ENCODE results near the gene KDM4D. TPM values are rescaled to one million over a fixed set of nuclear protein-coding genes. Genes with fewer than 3 reads are reported as not detected.

The KDM4D gene
- total RNA-seq, 1 experiment from 2014 or later: 2.7 TPM

- intact Hi-C loops (cut with micrococcal nuclease): no loop called here
- no peak overlapping the region for H2AFZ ChIP-seq (ENCODE audit: low read length)
- no peak for DNase-seq
- no peaks in the 10 kb centered on the region for H3F3A ChIP-seq (ENCODE audit: low read length, unreplicated experiment)
- no TSS peak for BruUV-seq (replicated peaks)
- H3K9me3 ChIP-seq (ENCODE audit: low read length): no peaks in the 10 kb centered on the region
- no peaks in the 10 kb centered on the region for H4K20me1 ChIP-seq (ENCODE audit: low read length)
- no peaks in the 10 kb centered on the region for H3K4me1 ChIP-seq (ENCODE audit: insufficient read depth, low read length)
- no peak overlapping the region for H3K9ac ChIP-seq (ENCODE audit: low read length)
- ATAC-seq: no peak
- H3K27me3 ChIP-seq (ENCODE audit: low read length): no peaks in the 10 kb centered on the region
- TF ChIP-seq EZH2phosphoT487 (IDR thresholded peaks at IDR 0.05; ENCODE audit: borderline replicate concordance, low read length) (no peak), CTCF (conservative IDR thresholded peaks at IDR 0.05; ENCODE audit: low read depth, low read length) (no peak), EZH2 (IDR thresholded peaks at IDR 0.05; ENCODE audit: low read length, unreplicated experiment) (no peak)
- no peaks in the 10 kb centered on the region for H3K36me3 ChIP-seq (ENCODE audit: low read depth, low read length)
- POLR2A ChIA-PET (ENCODE audit: unreplicated experiment): no interaction called here
- no peaks in the 10 kb centered on the region for H3K9me2 ChIP-seq (replicated peaks; ENCODE audit: low read length)
- H3K79me2 ChIP-seq (ENCODE audit: low read length): no peaks in the 10 kb centered on the region
- H3K4me2 ChIP-seq (ENCODE audit: low read length): no peak overlapping the region
- CTCF ChIA-PET: no interaction called here
- no peak overlapping the region for H3K4me3 ChIP-seq (ENCODE audit: low read length)
- no peak overlapping the region for H3K27ac ChIP-seq (ENCODE audit: low read length)
Observed at GRCh38 chr11:94998285-94998684, 24.8 kb downstream of the KDM4D start.

- ChIA-PET CTCF (no interaction called here), POLR2A (ENCODE audit: unreplicated experiment) (interaction anchor here (0.8 kb wide), 1 partner anchor 1154 kb away, joined by 6 read pairs; the partner anchor contains the start of gene VSTM5)
- ATAC-seq (no peak), DNase-seq (no peak)
- Histone ChIP-seq H3K27me3 (ENCODE audit: low read length) (no peaks in the 10 kb centered on the region), H3K4me3 (ENCODE audit: low read length) (no peak overlapping the region), H3K9ac (ENCODE audit: low read length) (no peak overlapping the region), H4K20me1 (ENCODE audit: low read length) (no peaks in the 10 kb centered on the region), H3K4me1 (ENCODE audit: insufficient read depth, low read length) (peaks cover 14% of the 10 kb centered on the region), H3K79me2 (ENCODE audit: low read length) (no peaks in the 10 kb centered on the region), H3K27ac (ENCODE audit: low read length) (no peak overlapping the region), H3K9me3 (ENCODE audit: low read length) (no peaks in the 10 kb centered on the region), H3K9me2 (replicated peaks; ENCODE audit: low read length) (no peaks in the 10 kb centered on the region), H3K36me3 (ENCODE audit: low read depth, low read length) (no peaks in the 10 kb centered on the region), H2AFZ (ENCODE audit: low read length) (no peak overlapping the region), H3F3A (ENCODE audit: low read length, unreplicated experiment) (no peaks in the 10 kb centered on the region), H3K4me2 (ENCODE audit: low read length) (peak overlapping the region; percentile 32)
- intact Hi-C loops (cut with micrococcal nuclease): no loop called here
- no peak for TF ChIP-seq CTCF (conservative IDR thresholded peaks at IDR 0.05; ENCODE audit: low read depth, low read length)
- no peak for TF ChIP-seq EZH2phosphoT487 (IDR thresholded peaks at IDR 0.05; ENCODE audit: borderline replicate concordance, low read length)
- TF ChIP-seq EZH2 (IDR thresholded peaks at IDR 0.05; ENCODE audit: low read length, unreplicated experiment): no peak
- no TSS peak for BruUV-seq (replicated peaks)
Observed at GRCh38 chr11:95003716-95004115, 30.2 kb downstream of the KDM4D start.

GRCh38 chr11:95005642-95006041 is 32.1 kb downstream of the KDM4D start:
- Histone ChIP-seq H3K9me2 (replicated peaks; ENCODE audit: low read length) (no peaks in the 10 kb centered on the region), H3K4me2 (ENCODE audit: low read length) (no peak overlapping the region), H3K27me3 (ENCODE audit: low read length) (peaks cover 12% of the 10 kb centered on the region; the same call in 1 of the 2 replicates), H2AFZ (ENCODE audit: low read length) (no peak overlapping the region), H3K27ac (ENCODE audit: low read length) (no peak overlapping the region), H3F3A (ENCODE audit: low read length, unreplicated experiment) (no peaks in the 10 kb centered on the region), H3K4me1 (ENCODE audit: insufficient read depth, low read length) (peaks cover 14% of the 10 kb centered on the region), H3K4me3 (ENCODE audit: low read length) (no peak overlapping the region), H4K20me1 (ENCODE audit: low read length) (no peaks in the 10 kb centered on the region), H3K9me3 (ENCODE audit: low read length) (no peaks in the 10 kb centered on the region), H3K36me3 (ENCODE audit: low read depth, low read length) (no peaks in the 10 kb centered on the region), H3K79me2 (ENCODE audit: low read length) (no peaks in the 10 kb centered on the region), H3K9ac (ENCODE audit: low read length) (no peak overlapping the region)
- no peak for DNase-seq
- ChIA-PET CTCF (no interaction called here), POLR2A (ENCODE audit: unreplicated experiment) (interaction anchor here (0.7 kb wide), 1 partner anchor 820 kb away, joined by 5 read pairs; no protein-coding TSS in a partner anchor)
- TF ChIP-seq EZH2phosphoT487 (IDR thresholded peaks at IDR 0.05; ENCODE audit: borderline replicate concordance, low read length): no peak
- no peak for TF ChIP-seq EZH2 (IDR thresholded peaks at IDR 0.05; ENCODE audit: low read length, unreplicated experiment)
- no peak for TF ChIP-seq CTCF (conservative IDR thresholded peaks at IDR 0.05; ENCODE audit: low read depth, low read length)
- ATAC-seq: no peak
- no TSS peak for BruUV-seq (replicated peaks)
- intact Hi-C loops (cut with micrococcal nuclease): no loop called here

Measured in PC-3 (cell line).